HepG2 (cell line): ENCODE data around the gene TUBAL3. TPM values are rescaled to one million over a fixed set of nuclear protein-coding genes. Genes with fewer than 3 reads are reported as not detected.

Experiments used
- ATAC-seq: fragments of 200-7000 bp; cut with Tn5 transposase; 3 replicates; pipeline ENCODE4 v1.9.1; 2020; ENCODE audit warnings: mild to moderate bottlenecking, moderate library complexity
- BruUV-seq: library from RNA; stranded (reverse); fragments of 400-500 nt; replicated peaks from 2 replicates; lab custom pipeline; 2021; lab: Mats Ljungman, UMichigan
- CTCF ChIA-PET: fragments of 300-600 bp; formaldehyde crosslinking; extraction: SDS; loops from one replicate; lab custom pipeline; 2021; ENCODE audit warnings: low total read pairs, inconsistent platforms, low intra/inter-chr PET ratio; lab: Yijun Ruan, JAX
- POLR2A ChIA-PET: fragments of 350-600 bp; sonication (Branson Sonifier 250); formaldehyde crosslinking; loops from one replicate; lab custom pipeline; 2020; ENCODE audit warnings: antibody characterized with exemption, inconsistent platforms; lab: Yijun Ruan, JAX
- DNase-seq: peaks from one replicate; pipeline ENCODE4 v3.0.0-alpha.2; 2015; ENCODE audit warnings: low spot score
- FAIRE-seq: peaks from 3 replicates; lab custom pipeline; 2011; peaks lifted over from hg19 to GRCh38; lab: Jason Lieb, UNC
- H2AFZ ChIP-seq: one replicate; pipeline ENCODE4 v1.6.1; 2011; ENCODE audit warnings: low read length, inconsistent platforms
- H3K27ac ChIP-seq: fragments of 300-600 bp; 3 replicates; pipeline ENCODE4 v1.8.0; 2011; ENCODE audit warnings: mixed run types, mild to moderate bottlenecking, mixed read lengths, low read length, inconsistent platforms; ENCODE audit not compliant: insufficient read depth; ENCODE audit errors: extremely low read length
- H3K27me3 ChIP-seq, 2 experiments: fragments of 200-600 bp in 1 of 2; 2 replicates in 1 of 2; 3 replicates in 1 of 2; pipeline versions ENCODE4 v1.6.0 to v1.8.0; 2011; ENCODE audit warnings: low read length in 2 of 2, mild to moderate bottlenecking in 2 of 2, moderate library complexity in 2 of 2, inconsistent platforms in 1 of 2; ENCODE audit not compliant: insufficient read depth in 2 of 2, control insufficient read depth in 1 of 2
- H3K36me3 ChIP-seq, 2 experiments: fragments of 200-600 bp in 1 of 2; replicated peaks in 1 of 2; 2 replicates in 1 of 2; 3 replicates in 1 of 2; pipeline versions ENCODE4 v1.5.1 to v1.8.0; 2011; ENCODE audit warnings: low read length in 2 of 2, inconsistent platforms in 1 of 2; ENCODE audit not compliant: insufficient read depth in 2 of 2, control insufficient read depth in 1 of 2
- H3K4me1 ChIP-seq: 2 replicates; pipeline ENCODE4 v1.5.1; 2012; ENCODE audit warnings: low read length, inconsistent platforms; ENCODE audit not compliant: insufficient read depth
- H3K4me2 ChIP-seq: 2 replicates; pipeline ENCODE4 v1.6.0; 2011; ENCODE audit warnings: low read depth, low read length, inconsistent platforms
- H3K4me3 ChIP-seq, 3 experiments: fragments of 200-600 bp in 1 of 3; sonication (generic), shearing (Covaris generic) in 1 of 3; replicated peaks in 1 of 3; 2 replicates each; pipeline ENCODE4 v1.5.1; 2011 to 2016; ENCODE audit warnings: low read length in 3 of 3, inconsistent platforms in 2 of 3, low read depth in 2 of 3, mild to moderate bottlenecking in 2 of 3, control low read depth in 1 of 3, mixed read lengths in 1 of 3; ENCODE audit not compliant: insufficient read depth in 1 of 3
- H3K79me2 ChIP-seq: one replicate; pipeline ENCODE4 v1.6.1; 2011; ENCODE audit warnings: low read length, inconsistent platforms; ENCODE audit not compliant: insufficient read depth
- H3K9ac ChIP-seq: 2 replicates; pipeline ENCODE4 v1.6.0; 2011; ENCODE audit warnings: mild to moderate bottlenecking, low read depth, low read length, inconsistent platforms; ENCODE audit not compliant: insufficient read depth
- H3K9me3 ChIP-seq: 2 replicates; pipeline ENCODE4 v1.5.1; 2012; ENCODE audit warnings: mild to moderate bottlenecking, low read length
- H4K20me1 ChIP-seq: 2 replicates; pipeline ENCODE4 v1.6.0; 2011; ENCODE audit warnings: inconsistent platforms, mild to moderate bottlenecking, low read length, moderate library complexity; ENCODE audit not compliant: insufficient read depth
- BRCA1 ChIP-seq: sonication (generic); formaldehyde crosslinking; IDR thresholded peaks from 2 replicates; pipeline ENCODE4 v1.4.0; 2020; ENCODE audit warnings: missing genetic modification reagents
- ETV5 ChIP-seq: IDR thresholded peaks from 2 replicates; pipeline ENCODE4 v1.6.1; 2018; ENCODE audit warnings: missing biosample characterization, missing genetic modification reagents, inconsistent platforms, borderline replicate concordance
- FOXK1 ChIP-seq: sonication (generic); formaldehyde crosslinking; IDR thresholded peaks from 2 replicates; pipeline ENCODE4 v1.4.0; 2020; ENCODE audit warnings: low read depth, missing genetic modification reagents, borderline replicate concordance
- GATAD1 ChIP-seq: IDR thresholded peaks from 2 replicates; pipeline ENCODE4 v1.6.1; 2016; ENCODE audit warnings: missing genetic modification reagents, missing compliant biosample characterization
- HNRNPH1 ChIP-seq: fragments of 200-400 bp; formaldehyde crosslinking; optimal IDR thresholded peaks from 2 replicates; pipeline ENCODE3; 2017; ENCODE audit warnings: mild to moderate bottlenecking, low read depth, low read length
- MBD4 ChIP-seq: IDR thresholded peaks from 2 replicates; pipeline ENCODE4 v1.6.1; 2012; ENCODE audit warnings: low read length, inconsistent platforms, borderline replicate concordance
- NCOA1 ChIP-seq: sonication (generic); formaldehyde crosslinking; IDR thresholded peaks from 2 replicates; pipeline ENCODE4 v1.9.0; 2021; ENCODE audit warnings: missing genetic modification reagents
- NCOA5 ChIP-seq: sonication (generic); formaldehyde crosslinking; IDR thresholded peaks from 2 replicates; pipeline ENCODE4 v1.4.0; 2020; ENCODE audit warnings: missing genetic modification reagents
- SOX6 ChIP-seq, 2 experiments: fragments of 450-650 bp in 1 of 2; sonication (generic) in 1 of 2; formaldehyde crosslinking in 1 of 2; IDR thresholded peaks; 2 replicates each; pipeline versions ENCODE4 v1.4.0 to v1.6.1; 2017 to 2020; ENCODE audit warnings: antibody characterized with exemption in 1 of 2, mild to moderate bottlenecking in 1 of 2, missing genetic modification reagents in 1 of 2
- SSRP1 ChIP-seq: IDR thresholded peaks from 2 replicates; pipeline ENCODE4 v1.6.1; 2016; ENCODE audit warnings: control low read depth
- TAF15 ChIP-seq: fragments of 200-400 bp; formaldehyde crosslinking; IDR thresholded peaks from one replicate; pipeline ENCODE4 v1.6.1; 2018; ENCODE audit warnings: mild to moderate bottlenecking, low read depth, low read length; ENCODE audit not compliant: poor library complexity, severe bottlenecking
- TCF7L2 ChIP-seq: IDR thresholded peaks from 2 replicates; pipeline ENCODE4 v1.6.1; 2011; ENCODE audit warnings: mild to moderate bottlenecking, low read depth, low read length, moderate library complexity
- ZKSCAN8 ChIP-seq: IDR thresholded peaks from 2 replicates; pipeline ENCODE4 v1.6.1; 2016; ENCODE audit warnings: borderline replicate concordance, missing genetic modification reagents, missing compliant biosample characterization
- ZNF225 ChIP-seq: sonication (generic); formaldehyde crosslinking; IDR thresholded peaks from 2 replicates; pipeline ENCODE4 v1.4.0; 2020; ENCODE audit warnings: mild to moderate bottlenecking, missing genetic modification reagents
- ZNF230 ChIP-seq: sonication (generic); formaldehyde crosslinking; IDR thresholded peaks from 2 replicates; pipeline ENCODE4 v1.4.0; 2020; ENCODE audit warnings: mild to moderate bottlenecking, missing genetic modification reagents
- ZNF234 ChIP-seq: sonication (generic); formaldehyde crosslinking; conservative IDR thresholded peaks from 2 replicates; pipeline ENCODE4 v1.5.1; 2020; ENCODE audit warnings: mild to moderate bottlenecking, missing genetic modification reagents
- ZNF547 ChIP-seq: sonication (generic); formaldehyde crosslinking; IDR thresholded peaks from 2 replicates; pipeline ENCODE4 v1.5.1; 2020; ENCODE audit warnings: mild to moderate bottlenecking, missing genetic modification reagents
- WGBS: methylation state at CpG from one replicate; pipeline ENCODE4 v1.1.6; 2017; ENCODE audit warnings: low lambda C conversion rate; 5-methylcytosine and 5-hydroxymethylcytosine counted together
- in situ Hi-C: cut with HindIII; loops from 2 replicates; pipeline ENCODE4 v1.10.0; 2017; ENCODE audit warnings: low pct_unique_long_range_greater_than_20kb; ENCODE audit not compliant: extremely low pct_ligation_motif_present
- intact Hi-C: fragments of 100-400 bp; cut with micrococcal nuclease; formaldehyde crosslinking; loops from one replicate; pipeline ENCODE4 v1.10.0; 2022; ENCODE audit not compliant: unreplicated experiment
- polyA plus RNA-seq, 8 experiments: library from polyadenylated mRNA; depleted of rRNA in 3 of 8; stranded (reverse) in 7 of 8; unstranded in 1 of 8; fragments of >200 nt; fragmentation: Illumina TruSeq in 4 of 8; extraction: Trizol in 4 of 8; gene quantifications; 2 replicates each; pipeline versions ENCODE4 v1.2.1 to v1.2.3, GENCODE V29; 2011 to 2016; ENCODE audit warnings: low read depth in 4 of 8, missing spikeins in 1 of 8, mixed read lengths in 1 of 8; ENCODE audit not compliant: insufficient read depth in 1 of 8
- total RNA-seq, 5 experiments: library from RNA; depleted of rRNA; stranded (reverse); fragments of >200 nt; fragmentation: Illumina TruSeq; extraction: Trizol; gene quantifications; 2 replicates each; pipeline ENCODE4 v1.2.3, GENCODE V29; 2016; ENCODE audit warnings: low read depth in 1 of 5
- TF ChIP-seq, protein P1 (sequence below): sonication (generic); formaldehyde crosslinking; IDR thresholded peaks from 2 replicates; pipeline ENCODE4 v1.5.0; 2020; ENCODE audit warnings: mild to moderate bottlenecking, missing genetic modification reagents, moderate library complexity
- TF ChIP-seq, protein P2 (sequence below): IDR thresholded peaks from 2 replicates; pipeline ENCODE4 v1.6.1; 2016; ENCODE audit warnings: missing genetic modification reagents, missing compliant biosample characterization
- TF ChIP-seq, protein P3 (sequence below): sonication (generic); formaldehyde crosslinking; IDR thresholded peaks from 2 replicates; pipeline ENCODE4 v1.5.0; 2020; ENCODE audit warnings: missing genetic modification reagents

Gene TUBAL3
- total and polyA plus RNA-seq, 2 of the 13 experiments (the other 11 are each of a cell fraction or from before 2014, with no cell fraction given), result 0.07 to 0.26 TPM

DNA sequence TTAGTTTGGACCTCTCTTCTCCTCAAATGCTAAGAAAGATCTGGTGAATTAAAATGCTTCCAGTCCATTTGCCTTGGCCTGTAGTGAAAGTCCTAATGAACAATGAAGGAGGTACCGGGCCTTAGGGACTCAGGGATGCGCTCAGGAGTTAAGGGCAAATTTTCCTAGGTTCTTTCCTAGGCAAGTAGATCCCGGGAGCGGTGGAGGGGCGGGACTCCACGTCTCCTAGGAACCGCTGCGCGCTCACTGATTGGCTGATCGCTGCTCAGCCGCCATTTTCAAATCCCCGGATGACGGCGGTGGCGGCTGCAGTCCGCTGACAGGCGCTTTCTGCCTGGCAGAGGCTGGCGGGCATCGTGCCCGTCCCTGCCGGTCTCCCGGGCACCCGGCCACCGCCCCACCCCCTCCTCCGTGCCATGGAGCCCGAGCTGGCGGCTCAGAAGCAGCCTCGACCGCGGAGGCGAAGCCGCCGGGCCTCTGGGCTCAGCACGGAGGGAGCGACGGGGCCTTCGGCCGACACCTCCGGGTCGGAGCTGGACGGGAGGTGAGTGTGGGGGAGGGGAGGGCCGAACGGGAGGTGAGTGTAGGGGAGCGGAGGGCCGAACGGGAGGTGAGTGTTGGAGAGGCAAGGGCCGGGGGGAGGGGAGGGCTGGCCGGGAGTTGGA is 7.8 kb upstream of the TUBAL3 start, which contains the start of gene NET1 (continued):
- TF ChIP-seq SOX6 (IDR thresholded peaks at IDR 0.05) (no peak), SOX6 (CRISPR knock-in tag; IDR thresholded peaks at IDR 0.05) (peak; percentile 24; the same call in 1 of the 2 replicates), NCOA5 (no peak), FOXK1 (CRISPR knock-in tag) (peak; percentile 20; the same call in 1 of the 2 replicates), ZNF230 (CRISPR knock-in tag) (no peak), ZNF234 (no peak), ZKSCAN8 (CRISPR knock-in tag) (no peak)

DNA sequence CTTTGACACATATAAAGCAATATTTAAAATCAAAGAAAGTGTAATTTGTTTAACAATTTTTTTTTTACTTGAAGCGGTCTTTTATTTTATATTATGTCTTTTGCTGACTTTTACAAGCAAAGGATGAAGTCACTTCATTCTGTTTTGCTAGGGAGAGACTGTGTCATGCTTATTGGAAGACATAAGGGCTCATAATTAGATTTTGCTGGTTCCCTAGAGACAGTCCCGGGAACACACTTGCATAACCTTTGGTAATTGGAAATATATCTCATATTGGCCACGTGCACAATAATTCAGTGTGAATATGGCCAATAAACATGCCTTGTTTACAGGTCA is 7.3 kb upstream of the TUBAL3 start:
- Histone ChIP-seq H3K79me2 (peaks cover 39% of the 10 kb centered on the region), H3K4me2 (peak overlapping the region; percentile 92), H3K9me3 (peaks cover 6% of the 10 kb centered on the region), H3K27ac (no peak overlapping the region), H3K4me1 (peaks cover 30% of the 10 kb centered on the region), H3K4me3 (peak overlapping the region; percentile 83 to 92 (median 83)), H3K36me3 (no peaks in the 10 kb centered on the region), H3K27me3 (peaks cover 0 to 10% of the 10 kb centered on the region in 2 experiments; a peak in 1 of 5 replicates), H2AFZ (peak overlapping the region; percentile 90), H3K9ac (peak overlapping the region; percentile 83; the same call in 1 of the 2 replicates), H4K20me1 (no peaks in the 10 kb centered on the region)
- in situ Hi-C loops (no loop called here), intact Hi-C loops (no loop called here)
- ATAC-seq (no peak), DNase-seq (no peak), FAIRE-seq (no peak)
- POLR2A ChIA-PET, result no interaction called here
- BruUV-seq, result no TSS peak
- no peak for TF ChIP-seq ZNF225 (CRISPR knock-in tag)
- no peak for TF ChIP-seq TAF15
- TF ChIP-seq, protein P1, sequence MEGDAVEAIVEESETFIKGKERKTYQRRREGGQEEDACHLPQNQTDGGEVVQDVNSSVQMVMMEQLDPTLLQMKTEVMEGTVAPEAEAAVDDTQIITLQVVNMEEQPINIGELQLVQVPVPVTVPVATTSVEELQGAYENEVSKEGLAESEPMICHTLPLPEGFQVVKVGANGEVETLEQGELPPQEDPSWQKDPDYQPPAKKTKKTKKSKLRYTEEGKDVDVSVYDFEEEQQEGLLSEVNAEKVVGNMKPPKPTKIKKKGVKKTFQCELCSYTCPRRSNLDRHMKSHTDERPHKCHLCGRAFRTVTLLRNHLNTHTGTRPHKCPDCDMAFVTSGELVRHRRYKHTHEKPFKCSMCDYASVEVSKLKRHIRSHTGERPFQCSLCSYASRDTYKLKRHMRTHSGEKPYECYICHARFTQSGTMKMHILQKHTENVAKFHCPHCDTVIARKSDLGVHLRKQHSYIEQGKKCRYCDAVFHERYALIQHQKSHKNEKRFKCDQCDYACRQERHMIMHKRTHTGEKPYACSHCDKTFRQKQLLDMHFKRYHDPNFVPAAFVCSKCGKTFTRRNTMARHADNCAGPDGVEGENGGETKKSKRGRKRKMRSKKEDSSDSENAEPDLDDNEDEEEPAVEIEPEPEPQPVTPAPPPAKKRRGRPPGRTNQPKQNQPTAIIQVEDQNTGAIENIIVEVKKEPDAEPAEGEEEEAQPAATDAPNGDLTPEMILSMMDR (CRISPR knock-in tag), result no peak
- TF ChIP-seq TCF7L2, result no peak
- no peak for TF ChIP-seq SSRP1 (CRISPR knock-in tag)
- TF ChIP-seq GATAD1 (CRISPR knock-in tag), result no peak
- TF ChIP-seq HNRNPH1, result no peak
- TF ChIP-seq BRCA1 (CRISPR knock-in tag), result no peak
- no peak for TF ChIP-seq NCOA1
- no peak for TF ChIP-seq MBD4
- no peak for TF ChIP-seq ETV5
- TF ChIP-seq, protein P2, sequence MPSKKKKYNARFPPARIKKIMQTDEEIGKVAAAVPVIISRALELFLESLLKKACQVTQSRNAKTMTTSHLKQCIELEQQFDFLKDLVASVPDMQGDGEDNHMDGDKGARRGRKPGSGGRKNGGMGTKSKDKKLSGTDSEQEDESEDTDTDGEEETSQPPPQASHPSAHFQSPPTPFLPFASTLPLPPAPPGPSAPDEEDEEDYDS (CRISPR knock-in tag), result no peak
- no peak for TF ChIP-seq ZNF547 (CRISPR knock-in tag)
- TF ChIP-seq, protein P3, sequence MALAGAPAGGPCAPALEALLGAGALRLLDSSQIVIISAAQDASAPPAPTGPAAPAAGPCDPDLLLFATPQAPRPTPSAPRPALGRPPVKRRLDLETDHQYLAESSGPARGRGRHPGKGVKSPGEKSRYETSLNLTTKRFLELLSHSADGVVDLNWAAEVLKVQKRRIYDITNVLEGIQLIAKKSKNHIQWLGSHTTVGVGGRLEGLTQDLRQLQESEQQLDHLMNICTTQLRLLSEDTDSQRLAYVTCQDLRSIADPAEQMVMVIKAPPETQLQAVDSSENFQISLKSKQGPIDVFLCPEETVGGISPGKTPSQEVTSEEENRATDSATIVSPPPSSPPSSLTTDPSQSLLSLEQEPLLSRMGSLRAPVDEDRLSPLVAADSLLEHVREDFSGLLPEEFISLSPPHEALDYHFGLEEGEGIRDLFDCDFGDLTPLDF (CRISPR knock-in tag), result no peak
- CTCF ChIA-PET, result no interaction called here
- WGBS, result 22% methylated on average over 3 of the region's 3 CpGs
